MCF 10A (cell line): Measurements from ENCODE around the gene SCN9A. TPM values are rescaled to one million over a fixed set of nuclear protein-coding genes. Genes with fewer than 3 reads are reported as not detected.

ENCODE experiments used
- BruUV-seq: library from RNA; stranded (reverse); fragments of 400-500 nt; replicated peaks from 2 replicates; lab custom pipeline; 2021; lab: Mats Ljungman, UMichigan
- CTCF ChIA-PET: fragments of 300-600 bp; sonication (Branson Sonifier 250); formaldehyde crosslinking; extraction: SDS; loops from one replicate; lab custom pipeline; 2021; ENCODE audit warnings: antibody characterized with exemption, inconsistent platforms; lab: Yijun Ruan, JAX
- POLR2A ChIA-PET: fragments of 300-600, 350-650 bp; sonication (Branson Sonifier 250); formaldehyde crosslinking; extraction: SDS; loops from one replicate; lab custom pipeline; 2020; ENCODE audit warnings: antibody characterized with exemption, inconsistent platforms; lab: Yijun Ruan, JAX
- DNase-seq: peaks from one replicate; pipeline ENCODE4 v3.0.0-alpha.2; 2018; ENCODE audit not compliant: unreplicated experiment
- H3K27ac Mint-ChIP-seq: one replicate; pipeline ENCODE4 v1.8.0; 2022; ENCODE audit warnings: mild to moderate bottlenecking, low read depth, mixed read lengths; ENCODE audit not compliant: unreplicated experiment
- H3K27me3 Mint-ChIP-seq: one replicate; pipeline ENCODE4 v1.8.0; 2022; ENCODE audit warnings: mixed read lengths; ENCODE audit not compliant: insufficient read depth, unreplicated experiment
- H3K36me3 Mint-ChIP-seq: one replicate; pipeline ENCODE4 v1.8.0; 2022; ENCODE audit warnings: mild to moderate bottlenecking, moderate library complexity, mixed read lengths; ENCODE audit not compliant: insufficient read depth, unreplicated experiment
- H3K4me1 Mint-ChIP-seq: one replicate; pipeline ENCODE4 v1.8.0; 2022; ENCODE audit warnings: mixed read lengths; ENCODE audit not compliant: insufficient read depth, unreplicated experiment
- H3K4me3 Mint-ChIP-seq: one replicate; pipeline ENCODE4 v1.8.0; 2022; ENCODE audit warnings: mild to moderate bottlenecking, moderate library complexity, mixed read lengths; ENCODE audit not compliant: unreplicated experiment
- H3K9me3 Mint-ChIP-seq: one replicate; pipeline ENCODE4 v1.8.0; 2022; ENCODE audit warnings: mixed read lengths; ENCODE audit not compliant: unreplicated experiment
- CTCF ChIP-seq: fragments of 200-600 bp; IDR thresholded peaks from one replicate; pipeline ENCODE4 v1.8.0; 2022; ENCODE audit warnings: antibody characterized with exemption, mild to moderate bottlenecking; ENCODE audit not compliant: unreplicated experiment
- intact Hi-C: fragments of 100-400 bp; cut with micrococcal nuclease; formaldehyde crosslinking; loops from 2 replicates; pipeline ENCODE4 v1.14.1; 2022
- total RNA-seq: library from RNA; stranded (reverse); gene quantifications from 2 replicates; pipeline ENCODE4 v1.2.3, GENCODE V29; 2022

Gene SCN9A
- total RNA-seq, 1 experiment from 2014 or later: 1.3 TPM

GRCh38 chr2:166256896-166257295, 118.8 kb downstream of the SCN9A start:
- ChIA-PET CTCF (interaction anchor here (0.9 kb wide), 2 partner anchors 49 to 128 kb away, joined by 3 to 4 read pairs; no protein-coding TSS in a partner anchor), POLR2A (no interaction called here)
- no TSS peak for BruUV-seq
- no peak for TF ChIP-seq CTCF
- Mint-ChIP-seq H3K36me3 (no peaks in the 10 kb centered on the region), H3K27me3 (no peaks in the 10 kb centered on the region), H3K4me3 (no peak overlapping the region), H3K4me1 (no peaks in the 10 kb centered on the region), H3K9me3 (no peaks in the 10 kb centered on the region), H3K27ac (no peak overlapping the region)
- DNase-seq: no peak
- intact Hi-C loops: no loop called here

GRCh38 chr2:166249318-166249717, 126.4 kb downstream of the SCN9A start:
- H3K4me3 Mint-ChIP-seq: no peak overlapping the region
- POLR2A ChIA-PET: no interaction called here
- H3K9me3 Mint-ChIP-seq: no peaks in the 10 kb centered on the region
- H3K4me1 Mint-ChIP-seq: no peaks in the 10 kb centered on the region
- BruUV-seq: no TSS peak
- no peak for DNase-seq
- H3K27me3 Mint-ChIP-seq: no peaks in the 10 kb centered on the region
- CTCF ChIA-PET: no interaction called here
- H3K36me3 Mint-ChIP-seq: no peaks in the 10 kb centered on the region
- intact Hi-C loops: no loop called here
- H3K27ac Mint-ChIP-seq: no peak overlapping the region
- TF ChIP-seq CTCF: no peak

- no peaks in the 10 kb centered on the region for H3K36me3 Mint-ChIP-seq
- H3K9me3 Mint-ChIP-seq: no peaks in the 10 kb centered on the region
- intact Hi-C loops: no loop called here
- no peak overlapping the region for H3K4me3 Mint-ChIP-seq
- CTCF ChIA-PET: no interaction called here
- no TSS peak for BruUV-seq
- POLR2A ChIA-PET: no interaction called here
- H3K4me1 Mint-ChIP-seq: no peaks in the 10 kb centered on the region
- TF ChIP-seq CTCF: no peak
- H3K27me3 Mint-ChIP-seq: no peaks in the 10 kb centered on the region
- H3K27ac Mint-ChIP-seq: no peak overlapping the region
- DNase-seq: no peak
Observed at GRCh38 chr2:166246901-166247300, 128.8 kb downstream of the SCN9A start.

- Mint-ChIP-seq H3K9me3 (no peaks in the 10 kb centered on the region), H3K27me3 (no peaks in the 10 kb centered on the region), H3K4me3 (no peak overlapping the region), H3K4me1 (peaks cover 15% of the 10 kb centered on the region), H3K36me3 (no peaks in the 10 kb centered on the region), H3K27ac (no peak overlapping the region)
- intact Hi-C loops: no loop called here
- ChIA-PET CTCF (interaction anchor here (0.6 kb wide), 1 partner anchor 108 kb away, joined by 3 read pairs; no protein-coding TSS in a partner anchor), POLR2A (no interaction called here)
- no peak for DNase-seq
- TF ChIP-seq CTCF: no peak
- BruUV-seq: no TSS peak
Observed at GRCh38 chr2:166242309-166242708, 133.4 kb downstream of the SCN9A start.
